Mesothelial cell of epicardium (in vitro differentiated cells): Measurements from ENCODE around the gene CDPF1. TPM values are rescaled to one million over a fixed set of nuclear protein-coding genes. Genes with fewer than 3 reads are reported as not detected.

Source experiments
- DNase-seq, 2 experiments: peaks; one replicate each; pipeline ENCODE4 v3.0.0; 2021; ENCODE audit warnings: low spot score in 2 of 2; ENCODE audit not compliant: unreplicated experiment in 2 of 2
- H3K27ac Mint-ChIP-seq: 2 replicates; pipeline ENCODE4 v1.8.0; 2021; ENCODE audit warnings: mixed read lengths
- H3K27me3 Mint-ChIP-seq: 2 replicates; pipeline ENCODE4 v1.8.0; 2021; ENCODE audit warnings: low read depth, mixed read lengths
- H3K36me3 Mint-ChIP-seq: 2 replicates; pipeline ENCODE4 v1.8.0; 2021; ENCODE audit warnings: mixed read lengths
- H3K4me1 Mint-ChIP-seq: 2 replicates; pipeline ENCODE4 v1.8.0; 2021; ENCODE audit warnings: mixed read lengths
- H3K4me3 Mint-ChIP-seq: 2 replicates; pipeline ENCODE4 v1.8.0; 2021; ENCODE audit warnings: mild to moderate bottlenecking, moderate library complexity, mixed read lengths
- H3K9me3 Mint-ChIP-seq: 2 replicates; pipeline ENCODE4 v1.8.0; 2021; ENCODE audit warnings: mixed read lengths
- total RNA-seq: library from RNA; stranded (reverse); gene quantifications from 3 replicates; pipeline ENCODE4 v1.2.1, GENCODE V29; 2021
- TF ChIP-seq, protein P1 (sequence below): fragments of 200-600 bp; sonication (generic); IDR thresholded peaks from one replicate; pipeline ENCODE4 v1.5.0; 2021; ENCODE audit warnings: antibody characterized with exemption; ENCODE audit not compliant: unreplicated experiment

CDPF1 gene
- total RNA-seq, 1 donor from 2014 or later = 12.8 TPM

DNA sequence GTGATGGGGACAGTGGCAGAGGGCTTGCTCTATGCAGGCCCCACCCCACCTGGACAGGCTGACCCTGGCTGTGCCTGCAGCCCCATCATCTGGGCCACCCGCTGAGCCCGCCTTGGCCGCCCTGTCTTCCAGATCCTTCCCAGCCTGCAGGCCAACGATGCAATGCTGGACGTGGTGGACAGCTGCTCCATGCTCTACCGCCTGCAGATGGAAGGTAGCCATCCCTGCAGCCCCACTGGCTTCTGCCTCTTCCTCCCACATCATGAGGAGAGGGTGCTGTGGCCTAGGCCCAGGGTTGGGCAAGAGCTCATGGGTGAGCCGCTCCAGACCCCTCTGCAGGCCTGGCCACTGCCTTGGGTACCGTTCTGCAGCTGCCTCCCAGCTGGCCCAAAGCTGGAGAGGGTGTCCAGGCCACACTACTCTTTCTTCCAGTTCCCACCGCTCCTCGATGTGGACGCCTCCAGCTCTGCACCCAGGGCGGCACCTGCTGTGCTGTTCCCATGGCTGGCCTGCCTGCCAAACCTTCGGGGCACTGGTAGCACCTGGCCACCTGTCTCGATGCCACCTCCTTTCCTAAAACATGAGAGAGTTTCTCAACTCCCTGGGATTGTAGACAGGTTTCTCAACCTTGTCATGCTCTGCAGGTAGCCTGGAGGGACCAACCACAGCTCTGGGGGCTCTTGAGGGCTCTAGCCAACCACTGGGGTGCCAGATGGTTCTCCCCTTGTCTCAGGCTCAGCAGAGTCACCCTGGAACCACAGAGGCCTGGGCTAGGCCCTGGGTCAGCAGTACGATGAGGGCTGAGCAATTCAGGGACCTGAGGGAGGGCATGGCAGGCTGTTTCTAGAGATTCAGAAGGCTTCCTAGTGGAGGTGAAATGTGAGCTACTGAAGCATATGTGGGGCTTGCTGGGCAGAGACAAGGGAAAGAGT is 37.1 kb upstream of the CDPF1 start:
- TF ChIP-seq, protein P1, sequence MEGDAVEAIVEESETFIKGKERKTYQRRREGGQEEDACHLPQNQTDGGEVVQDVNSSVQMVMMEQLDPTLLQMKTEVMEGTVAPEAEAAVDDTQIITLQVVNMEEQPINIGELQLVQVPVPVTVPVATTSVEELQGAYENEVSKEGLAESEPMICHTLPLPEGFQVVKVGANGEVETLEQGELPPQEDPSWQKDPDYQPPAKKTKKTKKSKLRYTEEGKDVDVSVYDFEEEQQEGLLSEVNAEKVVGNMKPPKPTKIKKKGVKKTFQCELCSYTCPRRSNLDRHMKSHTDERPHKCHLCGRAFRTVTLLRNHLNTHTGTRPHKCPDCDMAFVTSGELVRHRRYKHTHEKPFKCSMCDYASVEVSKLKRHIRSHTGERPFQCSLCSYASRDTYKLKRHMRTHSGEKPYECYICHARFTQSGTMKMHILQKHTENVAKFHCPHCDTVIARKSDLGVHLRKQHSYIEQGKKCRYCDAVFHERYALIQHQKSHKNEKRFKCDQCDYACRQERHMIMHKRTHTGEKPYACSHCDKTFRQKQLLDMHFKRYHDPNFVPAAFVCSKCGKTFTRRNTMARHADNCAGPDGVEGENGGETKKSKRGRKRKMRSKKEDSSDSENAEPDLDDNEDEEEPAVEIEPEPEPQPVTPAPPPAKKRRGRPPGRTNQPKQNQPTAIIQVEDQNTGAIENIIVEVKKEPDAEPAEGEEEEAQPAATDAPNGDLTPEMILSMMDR = no peak
- Mint-ChIP-seq H3K36me3 (peaks cover 25% of the 10 kb centered on the region), H3K4me3 (no peak overlapping the region), H3K4me1 (no peaks in the 10 kb centered on the region), H3K27ac (no peak overlapping the region), H3K27me3 (no peaks in the 10 kb centered on the region), H3K9me3 (no peaks in the 10 kb centered on the region)
- no peak for DNase-seq

DNA sequence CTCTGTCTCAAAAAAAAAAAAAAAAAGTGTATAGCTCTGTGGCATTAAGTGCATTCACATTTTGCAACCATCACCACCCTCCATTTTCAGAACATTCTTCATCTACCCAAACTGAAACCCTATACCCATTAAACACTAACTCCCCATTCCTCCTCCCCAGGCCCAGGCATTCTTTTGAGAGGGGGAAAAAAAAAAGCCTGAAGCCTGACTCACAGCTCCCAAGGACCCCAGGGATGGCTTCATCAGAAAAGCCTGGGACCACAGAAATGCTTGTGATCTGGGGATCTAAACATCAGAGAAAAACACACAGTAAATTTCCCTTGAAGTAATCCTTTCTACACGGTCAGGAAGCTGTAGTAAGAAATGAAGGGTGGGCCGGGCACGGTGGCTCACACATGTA is 35.9 kb upstream of the CDPF1 start:
- TF ChIP-seq, protein P1 = no peak
- no peak overlapping the region for H3K4me3 Mint-ChIP-seq
- no peaks in the 10 kb centered on the region for H3K9me3 Mint-ChIP-seq
- no peak overlapping the region for H3K27ac Mint-ChIP-seq
- DNase-seq = no peak
- H3K36me3 Mint-ChIP-seq = peaks cover 31% of the 10 kb centered on the region
- H3K4me1 Mint-ChIP-seq = no peaks in the 10 kb centered on the region
- H3K27me3 Mint-ChIP-seq = no peaks in the 10 kb centered on the region

DNA sequence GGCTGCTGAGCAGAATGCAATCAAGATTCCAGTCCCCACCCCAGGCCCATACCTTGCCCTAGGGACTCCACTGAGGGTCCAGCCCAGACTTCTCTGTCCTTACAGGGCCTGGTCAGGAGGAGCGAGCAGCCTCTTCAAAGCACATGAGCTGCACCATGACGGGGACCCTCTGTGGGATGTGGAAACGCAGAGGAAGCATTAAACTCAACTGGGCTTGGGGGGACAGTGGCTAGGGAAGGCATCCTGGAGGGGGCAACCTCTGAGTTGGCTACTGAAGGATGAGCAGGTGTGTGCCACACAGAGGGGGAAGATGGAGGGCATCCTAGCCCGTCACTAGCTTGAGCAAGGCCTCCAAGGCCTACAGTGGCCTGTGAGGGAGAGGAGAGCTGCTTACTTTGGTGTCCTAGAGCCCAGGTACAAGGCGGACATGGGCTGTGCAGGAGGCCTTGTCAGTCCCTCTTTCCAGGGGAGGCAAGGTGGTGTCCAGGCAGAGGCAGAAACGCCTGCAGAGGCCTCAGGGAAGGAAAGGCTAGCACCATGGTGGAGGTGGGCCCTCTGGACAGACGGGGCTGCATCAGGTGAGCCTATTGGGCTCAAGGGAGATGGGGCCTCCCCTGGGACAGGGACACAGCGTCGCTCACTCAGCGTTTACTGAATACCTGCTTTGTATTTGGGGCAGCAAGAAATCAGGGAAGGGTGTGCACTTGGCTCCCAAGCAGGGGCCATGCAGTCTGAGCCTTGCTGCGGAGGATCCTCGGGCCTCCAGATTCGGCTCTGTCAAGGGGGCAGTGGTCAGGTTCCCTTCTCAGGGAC is 32.0 kb upstream of the CDPF1 start:
- H3K27me3 Mint-ChIP-seq = no peaks in the 10 kb centered on the region
- no peak for DNase-seq
- H3K4me3 Mint-ChIP-seq = no peak overlapping the region
- H3K4me1 Mint-ChIP-seq = no peaks in the 10 kb centered on the region
- H3K27ac Mint-ChIP-seq = no peak overlapping the region
- H3K36me3 Mint-ChIP-seq = peaks cover 38% of the 10 kb centered on the region
- TF ChIP-seq, protein P1 = no peak
- H3K9me3 Mint-ChIP-seq = no peaks in the 10 kb centered on the region

GRCh38 chr22:46280999-46281623 is 31.0 kb upstream of the CDPF1 start:
- no peak overlapping the region for H3K27ac Mint-ChIP-seq
- no peaks in the 10 kb centered on the region for H3K27me3 Mint-ChIP-seq
- H3K9me3 Mint-ChIP-seq = no peaks in the 10 kb centered on the region
- no peak overlapping the region for H3K4me3 Mint-ChIP-seq
- H3K36me3 Mint-ChIP-seq = peaks cover 40% of the 10 kb centered on the region
- TF ChIP-seq, protein P1 = no peak
- H3K4me1 Mint-ChIP-seq = no peaks in the 10 kb centered on the region
- no peak for DNase-seq

GRCh38 chr22:46280063-46280817 is 30.1 kb upstream of the CDPF1 start:
- Mint-ChIP-seq H3K4me3 (no peak overlapping the region), H3K27me3 (no peaks in the 10 kb centered on the region), H3K36me3 (peaks cover 42% of the 10 kb centered on the region), H3K4me1 (no peaks in the 10 kb centered on the region), H3K9me3 (peaks cover 3% of the 10 kb centered on the region), H3K27ac (no peak overlapping the region)
- DNase-seq = no peak
- TF ChIP-seq, protein P1 = no peak
